RPMI7951 (cell line): ENCODE measurements around the gene FAM219A. TPM values are rescaled to one million over a fixed set of nuclear protein-coding genes. Genes with fewer than 3 reads are reported as not detected.
"Not testable (repeated sequence)": the region's sequence is repeated elsewhere in the genome, so short reads cannot be mapped to it uniquely, and the experiment has no call there.

Source experiments
- DNase-seq: peaks from one replicate; pipeline ENCODE4 v3.0.0-alpha.2; 2012; ENCODE audit warnings: low read depth
- total RNA-seq: library from RNA; depleted of rRNA; stranded (reverse); fragments of >200 nt; shearing (Covaris generic); gene quantifications from 2 replicates; pipeline ENCODE4 v1.2.3, GENCODE V29; 2014

Gene FAM219A
- total RNA-seq, 1 experiment from 2014 or later = 11.2 TPM

DNA sequence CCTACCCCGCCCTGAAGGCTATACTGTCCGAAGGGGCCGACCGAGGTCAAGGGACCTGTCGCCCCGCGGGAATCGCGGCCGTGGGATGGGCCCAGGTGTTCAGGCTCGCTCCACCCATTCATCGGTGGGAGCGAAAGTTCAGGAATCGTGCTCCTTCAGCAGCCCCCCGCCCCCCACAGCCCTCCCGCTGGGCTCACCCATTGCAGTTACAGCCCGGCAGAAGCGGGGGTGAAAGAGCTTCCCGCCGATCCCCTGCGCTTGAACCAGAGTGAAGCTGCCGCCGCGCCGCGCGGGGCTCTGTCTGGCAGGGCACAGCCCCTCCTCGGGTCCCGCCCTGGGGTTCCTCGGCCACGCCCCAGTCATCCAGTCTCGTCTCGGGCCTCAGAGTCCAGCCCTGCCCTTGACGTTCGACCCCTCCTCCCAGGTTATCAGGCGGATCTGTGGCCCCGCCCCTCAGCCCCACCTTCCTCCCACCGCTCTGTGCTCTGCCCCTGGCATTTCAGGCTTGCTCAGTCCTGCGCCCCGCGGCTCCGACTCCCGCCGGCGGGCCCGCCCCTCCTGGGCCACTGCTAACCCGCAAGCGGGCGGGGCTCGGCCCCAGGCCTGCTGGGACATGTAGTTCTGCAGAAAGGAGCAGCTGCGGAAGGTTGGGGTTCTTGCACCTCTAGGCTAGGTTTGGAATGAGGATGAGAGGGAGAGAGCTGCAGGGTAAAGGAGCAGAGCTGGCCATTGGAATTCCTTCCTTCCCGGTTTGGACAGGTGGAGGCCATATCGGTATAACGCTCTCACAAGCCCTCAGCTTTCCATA lies 81.6 kb downstream of the FAM219A start, which contains the start of gene MYORG:
Gene MYORG, minus strand, starts transcription at position 303 of the 808 bp plus-strand sequence. CDS start 3,955 bp downstream, outside the sequence.
- DNase-seq = peak; percentile 93

DNA sequence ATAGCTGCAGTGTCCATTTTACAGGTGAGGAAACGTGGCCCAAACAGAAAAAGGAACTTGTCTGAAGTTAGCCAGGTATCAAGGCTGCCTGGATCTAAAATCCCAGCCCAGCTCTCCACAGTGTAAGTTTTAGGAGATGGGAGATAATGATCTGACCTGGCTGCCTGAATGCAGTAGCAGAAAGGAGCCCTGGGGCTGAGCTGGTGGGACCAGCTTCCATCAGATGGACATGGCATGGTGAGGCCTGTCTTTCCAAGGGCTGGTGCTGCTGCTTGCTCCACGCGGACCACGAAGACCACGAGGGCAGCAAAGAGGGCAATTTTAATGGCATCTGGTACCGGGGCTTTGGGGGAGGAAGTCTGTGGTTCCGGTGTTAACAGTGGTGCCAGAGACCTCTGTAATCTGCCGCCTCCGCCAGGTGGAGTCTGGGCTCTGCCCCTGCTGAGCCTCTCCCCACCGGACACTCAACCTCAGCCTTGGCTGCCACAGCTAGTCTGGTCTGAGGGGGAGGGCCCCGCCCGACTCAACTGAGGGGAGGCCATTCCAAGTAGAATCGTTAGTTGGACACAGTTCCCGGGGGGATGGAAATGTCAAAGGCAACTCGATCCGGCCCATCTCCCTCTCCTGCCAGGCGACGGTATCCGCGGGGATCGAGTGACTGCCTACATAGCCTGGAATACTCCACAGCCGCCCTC lies 82.3 kb downstream of the FAM219A start:
- DNase-seq = peak; percentile 49

DNA sequence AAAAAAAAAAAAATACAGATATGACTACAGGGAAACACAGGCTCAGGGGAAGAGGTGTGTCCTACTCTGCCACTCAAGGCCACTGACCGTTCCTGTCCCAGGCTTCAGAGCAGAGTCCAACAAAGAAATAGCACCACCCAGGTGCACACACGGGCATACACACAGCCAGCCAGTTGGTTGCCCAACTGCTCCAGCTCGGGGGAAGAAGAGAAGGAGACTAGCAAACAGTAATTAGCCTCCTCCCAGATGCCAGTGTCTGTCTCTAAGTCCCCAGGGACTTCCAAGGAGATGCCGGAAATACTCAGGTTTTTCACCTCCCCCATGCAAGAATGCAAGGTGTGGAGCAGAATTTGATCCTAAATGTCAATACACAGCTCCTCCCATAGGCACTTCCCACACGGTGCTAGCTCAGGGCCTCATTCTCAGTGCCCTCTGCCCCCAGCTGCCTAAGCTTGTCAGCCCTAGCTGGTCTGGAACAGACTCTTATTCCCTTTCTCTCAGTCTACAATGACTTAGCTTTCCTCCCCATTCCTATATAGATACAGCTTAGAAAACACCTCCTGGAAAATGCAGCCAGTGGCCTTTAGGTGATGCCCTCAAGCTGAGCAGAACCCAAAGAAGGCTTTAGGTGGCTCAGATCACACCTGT lies 83.3 kb downstream of the FAM219A start:
- DNase-seq = no peak

DNA sequence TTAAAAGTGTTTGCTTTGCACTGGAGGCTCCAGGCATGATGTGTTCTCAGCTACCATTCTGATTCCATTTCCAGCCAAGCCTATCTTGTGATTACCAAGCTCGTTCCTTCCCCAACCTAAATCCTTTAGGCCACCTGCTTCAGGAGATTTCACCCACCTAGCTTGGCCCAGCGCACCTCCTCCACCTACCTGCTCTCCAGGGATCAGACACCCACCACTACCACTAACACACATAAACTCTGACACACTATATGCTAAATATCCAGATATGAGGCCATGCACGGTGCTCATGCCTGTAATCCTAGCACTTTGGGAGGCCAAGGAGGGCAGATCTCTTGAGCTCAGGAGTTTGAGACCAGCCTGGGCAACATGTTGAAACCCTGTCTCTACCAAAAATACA lies 84.0 kb downstream of the FAM219A start:
- no peak for DNase-seq

DNA sequence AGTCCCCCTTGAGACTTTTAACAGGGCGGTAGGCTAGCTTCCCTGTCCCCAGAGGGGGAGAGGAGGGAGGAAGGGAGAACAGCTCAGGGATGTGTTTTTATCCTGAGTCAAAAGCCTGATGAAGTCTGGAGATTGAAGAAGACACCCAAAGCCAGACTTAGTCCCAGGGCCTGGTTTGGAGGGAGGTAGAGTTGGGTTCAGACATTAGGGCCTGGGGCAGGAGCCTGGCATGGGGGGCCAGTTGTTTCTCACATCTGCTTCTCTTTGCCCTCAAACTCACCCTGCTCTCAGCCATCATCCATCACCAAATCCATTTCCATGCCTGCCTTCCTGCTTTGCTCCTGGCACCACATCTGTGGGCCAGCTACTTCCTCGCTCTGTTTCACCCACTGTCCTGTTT lies 84.6 kb downstream of the FAM219A start:
- DNase-seq = no peak

DNA sequence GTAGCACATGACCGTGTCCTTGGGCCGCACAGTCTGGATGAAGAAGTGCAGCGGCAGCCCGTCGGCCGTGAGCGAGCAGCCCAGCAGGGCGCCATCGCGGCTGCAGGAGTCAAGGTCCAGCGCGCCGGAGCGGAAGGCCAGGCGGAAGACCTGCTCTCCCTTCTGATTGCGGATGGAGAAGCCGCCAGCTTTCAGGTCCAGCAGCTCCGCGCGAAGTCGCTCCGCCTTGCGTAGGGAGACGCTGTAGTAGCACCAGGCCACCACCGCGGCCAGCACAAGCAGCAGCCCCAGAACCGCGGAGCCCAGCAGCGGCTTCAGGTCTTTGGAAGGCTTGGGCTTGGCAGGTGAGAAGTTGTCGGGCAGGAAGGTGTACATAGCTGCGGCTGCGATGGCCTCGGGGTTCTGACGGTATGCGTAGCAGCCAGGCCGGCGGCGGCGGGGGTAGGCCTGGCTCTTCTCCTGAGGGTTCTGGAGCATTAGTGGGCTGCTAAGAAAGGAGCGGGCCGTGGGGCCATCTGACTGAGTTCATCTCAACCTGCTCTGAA lies 85.8 kb downstream of the FAM219A start:
- no peak for DNase-seq

DNA sequence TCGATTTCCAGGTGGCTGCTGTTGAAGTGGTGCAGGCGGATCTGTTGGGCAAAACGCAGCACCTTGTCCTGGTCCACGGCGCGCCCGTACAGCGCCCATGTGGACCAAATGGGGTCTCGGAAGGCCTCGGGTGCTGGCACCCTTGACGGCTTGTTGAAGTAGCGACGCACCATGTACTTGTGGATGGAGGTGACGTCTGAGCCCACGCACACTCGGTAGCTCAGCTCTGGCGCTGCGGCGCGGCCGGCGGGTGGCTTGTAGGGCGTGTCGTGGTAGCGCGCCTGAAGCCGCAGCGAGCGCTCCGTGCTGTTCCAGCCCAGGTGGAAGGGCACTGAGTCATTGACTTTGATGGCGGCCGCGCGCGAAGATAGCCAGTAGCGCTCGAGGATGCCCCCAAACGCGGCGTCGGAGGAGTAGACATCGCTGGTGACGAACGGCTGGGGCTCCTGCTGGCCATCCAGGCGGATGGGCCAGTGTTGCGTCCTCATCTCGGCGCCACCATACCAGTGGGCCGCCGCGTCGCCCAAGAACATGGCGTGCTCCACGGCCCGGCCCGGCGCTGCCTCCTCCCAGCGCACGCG lies 86.4 kb downstream of the FAM219A start:
- no peak for DNase-seq

DNA sequence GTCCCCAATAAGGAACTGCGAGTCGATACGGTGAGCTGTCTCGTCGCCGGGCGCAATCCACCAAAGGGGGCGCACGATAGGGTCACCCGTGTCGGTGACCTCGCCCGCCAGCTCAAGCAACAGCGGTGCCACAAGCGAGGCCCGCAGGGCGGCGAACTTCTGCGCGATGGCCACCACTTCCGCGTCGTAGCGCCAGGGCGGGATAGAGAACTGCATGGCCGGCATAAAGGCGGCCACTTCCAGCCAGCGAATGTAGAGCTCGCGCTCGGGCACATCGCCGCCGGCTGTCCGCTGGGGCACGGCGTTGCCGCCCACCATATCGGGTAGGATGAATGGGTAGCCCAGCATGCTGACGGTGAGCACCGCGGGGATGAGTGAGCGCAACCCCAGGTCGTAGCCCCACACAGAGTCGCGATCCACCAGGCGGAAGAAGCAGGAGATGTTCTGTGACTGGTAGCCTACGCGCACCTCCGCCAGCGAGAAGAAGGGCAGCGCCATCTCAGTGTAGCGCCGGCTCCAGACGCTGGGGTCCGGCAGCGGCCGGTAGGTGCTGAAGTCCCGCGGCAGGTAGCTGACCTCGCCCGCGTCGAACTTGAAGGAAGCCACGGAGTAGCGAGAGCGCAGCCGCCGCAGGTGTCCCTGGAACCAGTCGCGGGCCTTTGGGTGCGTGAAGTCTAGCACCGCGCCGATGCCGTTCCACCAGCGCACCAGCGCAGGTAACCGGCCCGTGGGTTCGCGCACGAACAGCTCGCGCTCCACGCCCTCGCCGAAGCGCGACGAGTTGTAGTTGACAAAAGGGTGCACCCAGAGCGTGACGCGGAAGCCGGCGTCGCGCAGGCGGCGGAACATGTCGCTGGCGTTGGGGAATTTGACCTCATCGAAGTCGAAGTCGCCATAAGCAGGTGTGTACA lies 87.1 kb downstream of the FAM219A start:
- DNase-seq = no peak

DNA sequence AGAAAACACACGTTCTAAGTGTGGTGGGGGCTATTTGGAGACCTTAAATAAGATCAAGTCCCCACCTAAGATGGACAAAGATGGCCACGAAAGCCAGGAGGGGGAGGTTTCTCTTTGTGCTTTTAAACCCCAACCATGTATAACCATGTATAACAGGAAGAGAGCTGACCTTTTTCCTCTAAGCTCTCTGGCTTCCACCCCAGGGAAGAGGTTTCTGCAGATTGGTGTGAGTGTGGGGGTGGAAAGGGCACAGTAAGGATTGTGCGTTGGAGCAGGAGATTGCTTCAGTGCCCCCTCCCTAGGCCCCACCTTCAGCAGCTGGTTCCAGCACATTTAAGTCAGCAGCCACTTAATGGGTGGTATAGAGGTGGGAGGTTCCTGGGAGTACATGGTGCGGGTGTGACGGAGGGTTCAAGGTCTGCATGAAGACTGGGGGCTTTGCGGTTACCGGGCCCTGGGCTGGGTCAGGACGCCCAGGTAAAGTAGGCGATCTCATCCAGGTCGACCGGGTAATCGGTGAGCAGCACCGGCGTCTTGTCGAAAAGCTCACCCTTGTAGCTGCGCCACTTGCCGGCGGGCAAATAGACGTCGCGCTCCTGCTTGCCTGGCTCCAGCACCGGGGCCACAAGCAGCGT lies 87.9 kb downstream of the FAM219A start:
- no peak for DNase-seq

DNA sequence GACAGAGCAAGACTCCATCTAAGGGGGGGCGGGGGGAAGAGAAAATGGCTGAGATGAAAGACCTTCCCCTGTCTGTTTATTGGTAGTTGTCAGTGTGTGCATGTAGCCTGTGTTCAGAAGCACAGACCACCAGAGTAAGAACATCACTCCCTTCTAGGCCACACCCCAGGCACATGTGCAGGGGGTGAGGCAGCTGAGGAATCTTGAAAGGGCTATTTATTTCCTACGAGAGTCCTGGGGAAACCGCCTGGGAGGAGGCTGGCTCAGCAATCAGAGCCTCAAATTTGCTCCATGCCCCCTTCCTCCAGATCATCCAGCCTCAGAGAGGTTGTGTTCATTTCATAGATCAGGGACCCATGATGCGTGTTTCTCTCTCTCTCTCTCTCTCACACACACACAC lies 88.7 kb downstream of the FAM219A start:
- no peak for DNase-seq

DNA sequence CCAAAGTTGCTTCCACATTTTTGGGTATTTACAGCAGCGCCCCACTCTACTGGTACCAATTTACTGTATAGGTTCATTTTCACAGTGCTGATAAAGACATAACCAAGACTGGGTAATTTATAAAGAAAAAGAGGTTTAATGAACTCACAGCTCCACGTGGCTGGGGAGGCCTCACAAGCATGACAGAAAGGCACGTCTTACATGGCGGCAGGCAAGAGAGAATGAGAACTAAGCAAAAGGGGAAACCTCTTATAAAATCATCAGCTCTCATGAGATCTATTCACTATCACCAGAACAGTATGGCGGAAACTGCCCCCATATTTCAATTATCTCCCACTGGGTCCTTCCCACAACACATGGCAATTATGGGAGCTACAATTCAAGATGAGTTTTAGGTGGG lies 89.6 kb downstream of the FAM219A start:
- not testable (repeated sequence) for DNase-seq

DNA sequence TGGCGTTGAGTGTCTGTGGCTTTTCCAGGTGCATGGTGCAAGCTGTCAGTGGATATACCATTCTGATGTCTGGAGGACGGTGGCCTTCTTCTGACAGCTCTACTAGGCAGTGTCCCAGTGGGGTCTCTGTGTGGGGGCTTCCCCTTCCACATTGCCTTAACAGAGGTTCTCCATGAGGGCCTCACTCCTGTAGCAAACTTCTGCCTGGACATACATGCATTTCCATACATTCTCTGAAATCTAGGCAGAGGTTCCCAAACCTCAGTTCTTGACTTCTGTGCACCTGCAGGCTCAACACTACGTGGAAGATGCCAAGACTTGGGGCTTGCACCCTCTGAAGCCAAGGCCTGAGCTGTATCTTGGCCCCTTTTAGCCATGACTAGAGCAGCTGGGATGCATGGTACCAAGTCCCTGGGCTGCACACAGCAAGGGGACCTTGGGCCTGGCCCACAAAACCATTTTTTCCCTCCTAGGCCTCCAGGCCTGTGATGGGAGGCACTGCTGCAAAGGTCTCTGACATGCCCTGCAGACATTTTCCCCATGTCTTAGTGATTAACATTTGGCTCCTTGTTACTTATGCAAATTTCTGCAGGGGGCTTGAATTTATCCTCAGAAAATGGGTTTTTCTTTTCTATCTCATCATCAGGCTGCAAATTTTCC lies 90.5 kb downstream of the FAM219A start:
- not testable (repeated sequence) for DNase-seq

DNA sequence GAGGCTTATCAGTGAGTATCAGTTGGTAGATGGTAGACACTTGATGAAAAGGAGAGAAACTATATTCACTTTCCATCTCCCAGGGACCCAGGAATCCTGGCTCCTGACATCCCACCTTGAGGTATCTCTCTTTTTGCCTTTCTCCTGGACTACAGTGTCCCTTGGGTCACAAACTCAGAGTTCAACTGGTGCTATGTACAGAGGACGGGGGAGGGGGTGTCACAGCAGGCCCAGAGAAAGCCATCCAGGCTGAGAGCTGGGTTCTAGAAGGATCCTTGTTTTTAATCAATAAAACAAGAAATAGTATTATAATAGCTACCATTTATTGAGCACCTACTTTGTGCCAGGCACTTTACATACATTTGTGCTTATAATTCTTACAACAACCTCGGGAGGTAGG lies 92.0 kb downstream of the FAM219A start:
- DNase-seq = no peak

DNA sequence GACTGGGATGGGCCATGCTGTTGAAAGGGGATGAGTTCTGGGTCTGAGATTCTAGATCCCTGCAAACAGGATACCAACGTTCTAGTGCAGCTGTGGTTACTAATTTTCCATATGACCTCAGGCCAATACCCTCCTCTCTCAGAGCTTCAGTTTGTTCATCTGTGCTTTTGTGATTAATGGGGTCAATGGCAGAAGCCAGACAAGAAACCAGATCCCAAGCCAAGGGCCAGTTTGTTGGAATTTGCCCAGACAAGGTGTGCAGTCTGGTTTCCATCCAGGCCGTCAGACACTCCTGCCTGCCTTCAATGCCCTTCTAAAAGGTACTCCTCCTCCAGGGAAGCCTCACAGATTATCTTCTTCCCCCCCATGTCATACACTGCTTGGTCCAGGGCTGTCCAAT lies 93.1 kb downstream of the FAM219A start:
- no peak for DNase-seq

DNA sequence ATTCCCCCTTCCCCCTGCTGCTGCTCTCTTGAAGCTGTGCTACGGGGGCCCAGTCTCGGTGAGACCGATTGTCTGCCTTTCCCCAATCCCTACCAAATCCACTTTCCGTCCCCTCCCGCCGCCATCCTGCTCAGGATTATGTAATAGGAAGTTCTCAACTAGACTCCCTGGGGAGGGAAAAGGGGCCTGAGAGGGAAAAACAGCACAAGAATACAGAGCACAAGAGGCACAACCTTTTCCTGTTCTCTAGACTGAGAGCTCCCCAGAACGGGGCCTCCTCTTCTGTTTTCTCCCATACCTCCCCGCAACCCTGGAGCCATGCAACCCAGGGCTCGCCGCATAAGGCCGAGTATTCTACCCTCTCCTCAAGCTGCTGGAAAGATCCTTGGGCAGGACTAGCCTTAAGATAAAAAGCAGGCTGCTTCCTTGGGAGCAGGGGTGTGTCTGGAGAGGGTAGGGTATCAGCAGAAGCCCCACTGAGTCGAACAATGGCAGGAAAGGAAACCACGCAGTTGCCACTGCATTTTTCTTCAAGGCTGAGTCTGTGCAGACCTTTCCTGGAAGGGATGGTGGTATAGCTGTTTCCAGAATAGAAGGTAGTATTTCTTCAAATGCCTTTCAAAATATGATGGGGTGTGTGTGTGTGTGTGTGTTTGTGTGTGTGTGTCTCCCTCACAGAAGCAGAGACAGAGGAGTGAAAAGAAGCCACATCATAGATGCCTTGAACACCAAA lies 94.6 kb downstream of the FAM219A start:
- no peak for DNase-seq

DNA sequence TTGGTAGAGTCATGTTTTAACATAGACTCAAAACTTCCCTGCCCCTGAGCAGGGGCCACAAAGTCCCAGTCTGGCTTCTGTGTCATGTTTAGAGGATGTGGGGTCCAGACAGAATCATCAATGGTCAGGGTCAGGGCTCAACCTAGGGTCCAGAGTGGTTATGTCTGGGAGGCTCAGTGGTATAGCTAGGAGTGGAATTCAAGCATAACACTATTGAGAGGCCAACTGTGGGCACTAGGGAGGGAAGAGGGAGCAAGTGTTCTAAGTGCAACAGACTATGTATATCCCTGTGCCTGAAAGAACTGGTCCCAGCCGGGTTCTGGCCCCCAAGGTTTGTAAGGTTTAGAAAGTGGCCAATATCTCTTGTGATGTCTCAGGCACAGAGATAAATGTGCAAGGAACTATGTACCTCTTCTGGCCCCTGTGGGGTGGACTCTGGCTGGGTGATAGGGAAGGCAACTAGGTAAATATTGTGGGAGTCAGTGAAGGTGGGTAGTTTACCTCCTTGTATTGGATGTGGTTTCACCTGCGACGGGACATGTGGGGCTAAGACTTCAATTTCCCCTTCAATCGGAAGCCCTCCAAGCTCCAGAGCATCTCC lies 95.7 kb downstream of the FAM219A start:
- DNase-seq = no peak

DNA sequence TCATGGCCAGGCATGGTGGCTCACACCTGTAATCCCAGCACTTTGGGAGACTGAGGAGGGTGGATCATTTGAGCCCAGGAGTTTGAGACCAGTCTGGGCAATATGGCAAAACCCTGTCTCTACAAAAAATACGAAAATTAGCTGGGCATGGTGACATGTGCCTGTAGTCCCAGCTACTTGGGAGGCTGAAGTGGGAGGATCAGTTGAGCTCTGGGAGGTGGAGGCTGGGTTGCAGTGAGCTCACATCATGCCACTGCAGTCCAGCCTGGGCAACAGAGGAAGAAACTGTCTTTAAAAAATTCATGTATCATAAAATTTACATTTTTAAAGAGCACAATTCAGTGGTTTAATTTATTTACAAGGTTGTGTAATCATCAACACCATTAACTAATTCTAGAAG lies 105.4 kb downstream of the FAM219A start:
- DNase-seq = not testable (repeated sequence)

DNA sequence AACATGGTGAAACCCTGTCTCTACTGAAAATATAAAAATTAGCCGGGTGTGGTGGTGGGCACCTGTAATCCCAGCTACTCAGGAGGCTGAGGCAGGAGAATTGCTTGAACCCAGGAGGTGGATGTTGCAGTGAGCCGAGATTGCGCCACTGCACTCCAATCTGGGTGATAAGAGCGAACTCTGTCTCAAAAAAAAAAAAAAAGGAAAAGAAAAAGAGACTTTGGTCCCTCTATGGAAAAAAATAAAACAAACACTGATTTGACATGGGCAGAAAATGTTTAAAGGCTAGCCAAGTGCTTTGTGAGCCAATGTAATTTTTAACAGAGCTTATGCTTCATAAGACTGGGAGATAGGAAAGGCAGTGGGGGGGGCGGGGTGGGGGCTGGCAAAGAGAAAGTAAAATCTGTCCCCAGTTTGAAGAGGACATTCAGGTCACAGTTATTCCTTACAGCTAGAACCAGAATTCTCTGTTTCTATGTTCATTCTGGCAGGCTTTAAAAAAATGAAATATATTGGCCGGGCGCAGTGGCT lies 106.2 kb downstream of the FAM219A start:
- DNase-seq = not testable (repeated sequence)
